Adrenal gland (tissue), 12 donors: ENCODE results near the gene ACRV1. TPM values are rescaled to one million over a fixed set of nuclear protein-coding genes. Genes with fewer than 3 reads are reported as not detected.

Experiments
- DNase-seq, 7 donors: peaks; one replicate each; pipeline ENCODE4 v3.0.0-alpha.2; 2019 to 2020
- H3K27ac ChIP-seq, 5 donors: fragments of 200-600 bp; sonication (generic) in 4 of 5; 1 replicate in 3 of 5; 2 replicates in 2 of 5; pipeline versions ENCODE4 v1.5.1 to v1.8.0; 2016 to 2020; ENCODE audit warnings: mild to moderate bottlenecking in 1 of 5
- H3K27me3 ChIP-seq: fragments of 200-600 bp; 2 replicates; pipeline ENCODE4 v1.8.0; 2021
- H3K36me3 ChIP-seq, 2 donors: fragments of 200-600 bp; replicated peaks in 1 of 2; 1 replicate in 1 of 2; 2 replicates in 1 of 2; pipeline versions ENCODE4 v1.5.1 to v1.8.0; 2018 to 2022
- H3K4me1 ChIP-seq, 2 donors: fragments of 200-600 bp; replicated peaks in 1 of 2; 1 replicate in 1 of 2; 2 replicates in 1 of 2; pipeline versions ENCODE4 v1.5.1 to v1.8.0; 2018 to 2021
- H3K4me3 ChIP-seq, 4 donors: fragments of 200-600 bp; sonication (generic) in 3 of 4; one replicate each; pipeline ENCODE4 v1.5.1; 2016 to 2018
- H3K9me3 ChIP-seq, 3 donors: fragments of 200-600 bp; sonication (generic) in 1 of 3; replicated peaks in 1 of 3; 1 replicate in 2 of 3; 2 replicates in 1 of 3; pipeline versions ENCODE4 v1.5.1 to v1.8.0; 2016 to 2021
- POLR2A ChIP-seq, 2 donors: fragments of 450-650 bp; IDR thresholded peaks; one replicate each; pipeline ENCODE4 v1.6.1; 2017; ENCODE audit warnings: antibody characterized with exemption in 2 of 2, mild to moderate bottlenecking in 2 of 2, moderate library complexity in 1 of 2
- WGBS, 4 donors: extraction: QIAGEN DNeasy Blood & Tissue Kit in 2 of 4; methylation state at CpG; one replicate each; pipeline versions ENCODE4 v1.1.5 to v1.1.7; 2013 to 2017; 5-methylcytosine and 5-hydroxymethylcytosine counted together
- intact Hi-C, 2 donors: fragments of 100-400 bp; cut with DNase I; formaldehyde crosslinking; loops; one replicate each; pipeline versions ENCODE4 v1.14.1 to v1.15.0; 2022 to 2023
- polyA plus RNA-seq, 3 donors: library from polyadenylated mRNA; stranded (reverse); fragments of 200-250 nt in 2 of 3; fragments of 350-450 nt in 1 of 3; fragmentation: Illumina TruSeq in 1 of 3; extraction: RNeasy Lipid Tissue Mini Kit (QIAGEN cat#74804) in 1 of 3; gene quantifications; one replicate each; pipeline ENCODE4 v1.2.3, GENCODE V29; 2013 to 2014
- small RNA-seq, 2 donors: library from RNA; depleted of rRNA; stranded (forward); fragments of <200 nt; gene quantifications; one replicate each; pipeline ENCODE3, GENCODE V24; 2016
- total RNA-seq, 9 donors: library from RNA; depleted of rRNA in 4 of 9; stranded (reverse); fragments of >200 nt in 4 of 9; fragments of 120-200 nt in 1 of 9; fragmentation: NEBNext Ultra II Directional in 1 of 9; extraction: Animal tissue kit (Norgen Biotek cat#: 25700) in 1 of 9; gene quantifications; one replicate each; pipeline versions ENCODE4 v1.1.0 to v1.2.4, GENCODE V29; 2013 to 2023
- TF ChIP-seq, protein P1 (sequence below), 6 experiments: fragments of 450-650 bp in 4 of 6; fragments of 200-600 bp in 2 of 6; sonication (generic) in 1 of 6; IDR thresholded peaks; 1 replicate in 5 of 6; 2 replicates in 1 of 6; pipeline versions ENCODE4 v1.5.1 to v1.8.0; 2016 to 2021; ENCODE audit warnings: antibody characterized with exemption in 6 of 6, mild to moderate bottlenecking in 2 of 6, moderate library complexity in 1 of 6
- donor health status: healthy with polysubstance abuse.
- donor health status: Bipolar disorder and iron deficiency.
- donor health status: DM: yes; HTN: yes; CAD: no.
- donor health status: DM: no; HTN: no; CAD: no.
- donor health status: DM: no; HTN: no; CAD: no.
- donor health status: DM: yes; HTN: yes; CAD: no.

ACRV1 gene
- total and polyA plus RNA-seq, 12 donors = 0.06 to 0.16 TPM; not detected in 10

DNA sequence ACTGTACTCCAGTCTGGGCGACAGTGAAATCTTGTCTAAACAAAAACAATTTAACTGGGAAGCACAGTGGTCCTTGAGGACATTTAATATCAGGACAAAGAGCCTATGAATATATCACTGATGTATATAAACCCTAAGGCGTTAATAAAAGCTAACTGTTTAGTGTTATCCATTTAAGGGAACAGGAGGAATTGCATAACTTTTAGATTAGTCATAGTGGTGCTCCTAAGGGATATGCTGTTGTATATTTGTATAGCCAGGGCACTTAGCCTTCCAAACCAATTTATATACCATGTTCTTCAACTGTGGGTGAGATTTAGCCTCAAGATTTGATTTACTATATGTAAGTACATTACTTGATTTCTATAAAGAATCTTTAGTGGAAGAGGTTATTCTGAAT, 58.7 kb downstream of the ACRV1 start:
- intact Hi-C loops = loop anchor here (10.0 kb wide), 1 partner anchor 253 kb away; no protein-coding TSS in a partner anchor
- Histone ChIP-seq H3K36me3 (peaks cover 0 to 49% of the 10 kb centered on the region in 2 donors), H3K9me3 (no peaks in the 10 kb centered on the region), H3K4me1 (peaks cover 6 to 18% of the 10 kb centered on the region in 2 donors), H3K27me3 (no peaks in the 10 kb centered on the region), H3K4me3 (no peak overlapping the region), H3K27ac (no peak overlapping the region)
- 84 to 89% (median 86%) methylated on average over 2 of the region's 2 CpGs for WGBS, 4 donors
- no peak for DNase-seq
- TF ChIP-seq POLR2A (IDR thresholded peaks at IDR 0.05) = no peak
- TF ChIP-seq, protein P1, sequence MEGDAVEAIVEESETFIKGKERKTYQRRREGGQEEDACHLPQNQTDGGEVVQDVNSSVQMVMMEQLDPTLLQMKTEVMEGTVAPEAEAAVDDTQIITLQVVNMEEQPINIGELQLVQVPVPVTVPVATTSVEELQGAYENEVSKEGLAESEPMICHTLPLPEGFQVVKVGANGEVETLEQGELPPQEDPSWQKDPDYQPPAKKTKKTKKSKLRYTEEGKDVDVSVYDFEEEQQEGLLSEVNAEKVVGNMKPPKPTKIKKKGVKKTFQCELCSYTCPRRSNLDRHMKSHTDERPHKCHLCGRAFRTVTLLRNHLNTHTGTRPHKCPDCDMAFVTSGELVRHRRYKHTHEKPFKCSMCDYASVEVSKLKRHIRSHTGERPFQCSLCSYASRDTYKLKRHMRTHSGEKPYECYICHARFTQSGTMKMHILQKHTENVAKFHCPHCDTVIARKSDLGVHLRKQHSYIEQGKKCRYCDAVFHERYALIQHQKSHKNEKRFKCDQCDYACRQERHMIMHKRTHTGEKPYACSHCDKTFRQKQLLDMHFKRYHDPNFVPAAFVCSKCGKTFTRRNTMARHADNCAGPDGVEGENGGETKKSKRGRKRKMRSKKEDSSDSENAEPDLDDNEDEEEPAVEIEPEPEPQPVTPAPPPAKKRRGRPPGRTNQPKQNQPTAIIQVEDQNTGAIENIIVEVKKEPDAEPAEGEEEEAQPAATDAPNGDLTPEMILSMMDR (IDR thresholded peaks at IDR 0.05) = no peak

Small RNA genes lying within 50 kb of the gene (small RNA-seq; reads per million reads assigned to genes)
- 0 reads per million in 2 donors for gene RNU2-35P

Other genes with a start within 250 kb of the ACRV1 start
- 10 to 100 TPM in 4 of 9 donors, 1 to 10 TPM in 5; 6.6 to 32.1 (median 8.9) TPM for gene FEZ1, start 184.6 kb downstream of the ACRV1 start, total RNA-seq
- 10 to 100 TPM; 11.0 to 16.7 (median 13.4) TPM for gene FEZ1, start 184.6 kb downstream of the ACRV1 start, polyA plus RNA-seq
- 10 to 100 TPM; 39.8 to 55.7 (median 47.1) TPM for gene EI24, start 111.4 kb downstream of the ACRV1 start, total RNA-seq
- 10 to 100 TPM; 19.0 to 65.6 (median 23.5) TPM for gene EI24, start 111.4 kb downstream of the ACRV1 start, polyA plus RNA-seq
- 100 to 1,000 TPM in 7 of 9 donors, 10 to 100 TPM in 2; 79.2 to 175 (median 116) TPM for gene STT3A, start 88.0 kb downstream of the ACRV1 start, total RNA-seq
- 100 to 1,000 TPM in 1 of 3 donors, 10 to 100 TPM in 2; 28.4 to 208 (median 35.6) TPM for gene STT3A, start 88.0 kb downstream of the ACRV1 start, polyA plus RNA-seq
- 10 to 100 TPM in 1 of 9 donors, 1 to 10 TPM in 8; 1.2 to 13.8 (median 2.3) TPM for gene CHEK1, start 55.7 kb downstream of the ACRV1 start, total RNA-seq
- gene CHEK1, start 55.7 kb downstream of the ACRV1 start, polyA plus RNA-seq = 1 to 10 TPM in 1 of 3 donors, under 1 TPM in 2; 0.51 to 3.3 (median 0.72) TPM
- gene PATE1, start 65.4 kb upstream of the ACRV1 start, total RNA-seq = not detected
- gene PATE1, start 65.4 kb upstream of the ACRV1 start, polyA plus RNA-seq = not detected
- under 1 TPM in 2 of 9 donors, not detected in 7; 0.39 to 0.44 TPM for gene PATE2, start 98.0 kb upstream of the ACRV1 start, total RNA-seq
- not detected for gene PATE2, start 98.0 kb upstream of the ACRV1 start, polyA plus RNA-seq
- not detected for gene PATE3, start 107.3 kb upstream of the ACRV1 start, total RNA-seq
- gene PATE3, start 107.3 kb upstream of the ACRV1 start, polyA plus RNA-seq = not detected
- not detected for gene PATE4, start 152.5 kb upstream of the ACRV1 start, total RNA-seq
- gene PATE4, start 152.5 kb upstream of the ACRV1 start, polyA plus RNA-seq = not detected
- gene HYLS1, start 206.8 kb upstream of the ACRV1 start, total RNA-seq = 1 to 10 TPM; 1.8 to 8.4 (median 4.8) TPM
- 1 to 10 TPM; 2.7 to 5.6 (median 3.2) TPM for gene HYLS1, start 206.8 kb upstream of the ACRV1 start, polyA plus RNA-seq
- 10 to 100 TPM in 7 of 9 donors, 1 to 10 TPM in 2; 5.8 to 23.7 (median 15.0) TPM for gene PUS3, start 222.4 kb upstream of the ACRV1 start, total RNA-seq
- 10 to 100 TPM; 11.7 to 37.9 (median 16.4) TPM for gene PUS3, start 222.4 kb upstream of the ACRV1 start, polyA plus RNA-seq
- gene DDX25, start 223.7 kb upstream of the ACRV1 start, total RNA-seq = 1 to 10 TPM in 2 of 9 donors, under 1 TPM in 4, not detected in 3; 0.18 to 7.4 (median 0.90) TPM
- 1 to 10 TPM in 2 of 3 donors, under 1 TPM in 1; 0.88 to 3.6 (median 2.5) TPM for gene DDX25, start 223.7 kb upstream of the ACRV1 start, polyA plus RNA-seq